Gastrocnemius medialis (tissue), 4 donors: ENCODE measurements around the gene NBPF26.
"Not testable (repeated sequence)": the region's sequence is repeated elsewhere in the genome, so short reads cannot be mapped to it uniquely, and the experiment has no call there.

Experiments used
- POLR2A ChIP-seq, 2 donors: fragments of 450-650 bp; IDR thresholded peaks; one replicate each; pipeline ENCODE4 v1.6.1; 2017; ENCODE audit warnings: antibody characterized with exemption in 2 of 2, mild to moderate bottlenecking in 2 of 2, moderate library complexity in 2 of 2
- TF ChIP-seq, protein P1 (sequence below), 5 experiments: fragments of 450-650 bp in 3 of 5; fragments of 200-600 bp in 2 of 5; sonication (generic) in 2 of 5; IDR thresholded peaks in 4 of 5; conservative IDR thresholded peaks in 1 of 5; 1 replicate in 4 of 5; 2 replicates in 1 of 5; pipeline ENCODE4 v1.5.1; 2016 to 2019; ENCODE audit warnings: antibody characterized with exemption in 5 of 5, mild to moderate bottlenecking in 3 of 5, moderate library complexity in 3 of 5

DNA sequence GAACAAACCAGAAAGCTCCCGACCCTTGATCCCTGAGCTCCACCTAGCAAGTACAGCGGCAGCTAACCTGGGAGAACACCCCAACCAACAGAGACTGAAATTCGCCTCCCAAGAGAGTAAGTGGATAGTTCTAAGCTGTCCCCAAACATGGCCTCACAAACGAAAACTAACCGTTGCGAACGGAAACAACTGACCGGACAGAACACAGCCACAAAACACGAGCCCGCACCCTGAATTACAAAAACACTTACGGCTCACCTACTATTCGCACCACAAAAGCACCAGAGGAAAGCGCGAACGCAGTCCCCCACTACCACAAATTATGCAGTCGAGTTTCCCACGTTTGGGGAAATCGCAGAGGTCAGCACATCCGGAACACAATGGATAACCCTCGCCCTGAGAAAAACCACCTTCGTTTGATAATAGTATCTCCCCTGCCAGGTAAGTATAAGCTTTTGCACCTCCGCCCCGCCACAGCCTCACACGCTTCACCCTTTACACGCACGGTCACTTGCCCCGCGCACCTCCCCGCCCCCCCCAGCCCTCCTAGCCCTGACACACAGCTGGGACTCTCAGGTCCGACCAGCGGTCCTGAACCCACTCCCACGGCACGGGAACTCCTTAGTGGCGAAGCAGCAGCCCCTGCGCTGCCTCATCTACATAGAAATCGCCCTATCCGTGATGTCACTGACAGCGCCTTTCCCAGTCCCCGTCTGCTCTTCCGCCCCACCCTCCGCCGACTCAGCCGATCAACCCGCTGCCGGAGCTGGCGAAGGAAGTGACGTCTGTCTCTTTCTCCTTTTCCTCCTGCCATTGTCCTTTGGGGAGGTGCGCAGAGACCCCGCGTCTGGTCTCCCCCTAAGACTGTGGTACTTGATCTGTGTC, 127.0 kb downstream of the NBPF26 start:
- TF ChIP-seq, protein P1, sequence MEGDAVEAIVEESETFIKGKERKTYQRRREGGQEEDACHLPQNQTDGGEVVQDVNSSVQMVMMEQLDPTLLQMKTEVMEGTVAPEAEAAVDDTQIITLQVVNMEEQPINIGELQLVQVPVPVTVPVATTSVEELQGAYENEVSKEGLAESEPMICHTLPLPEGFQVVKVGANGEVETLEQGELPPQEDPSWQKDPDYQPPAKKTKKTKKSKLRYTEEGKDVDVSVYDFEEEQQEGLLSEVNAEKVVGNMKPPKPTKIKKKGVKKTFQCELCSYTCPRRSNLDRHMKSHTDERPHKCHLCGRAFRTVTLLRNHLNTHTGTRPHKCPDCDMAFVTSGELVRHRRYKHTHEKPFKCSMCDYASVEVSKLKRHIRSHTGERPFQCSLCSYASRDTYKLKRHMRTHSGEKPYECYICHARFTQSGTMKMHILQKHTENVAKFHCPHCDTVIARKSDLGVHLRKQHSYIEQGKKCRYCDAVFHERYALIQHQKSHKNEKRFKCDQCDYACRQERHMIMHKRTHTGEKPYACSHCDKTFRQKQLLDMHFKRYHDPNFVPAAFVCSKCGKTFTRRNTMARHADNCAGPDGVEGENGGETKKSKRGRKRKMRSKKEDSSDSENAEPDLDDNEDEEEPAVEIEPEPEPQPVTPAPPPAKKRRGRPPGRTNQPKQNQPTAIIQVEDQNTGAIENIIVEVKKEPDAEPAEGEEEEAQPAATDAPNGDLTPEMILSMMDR (IDR thresholded peaks at IDR 0.05 in 4 of 5, conservative IDR thresholded peaks at IDR 0.05 in 1 of 5): not testable (repeated sequence)
- peak in 1 of 2 donors; percentile 76 for TF ChIP-seq POLR2A (IDR thresholded peaks at IDR 0.05)
